Ishikawa (cell line): ENCODE results near the gene PCDH9.

Experiments used
- CREB1 ChIP-seq: IDR thresholded peaks from 2 replicates; pipeline ENCODE4 v1.6.1; 2012; ENCODE audit warnings: low read depth
- EGR1 ChIP-seq: IDR thresholded peaks from 2 replicates; pipeline ENCODE4 v1.6.1; 2012
- EP300 ChIP-seq: IDR thresholded peaks from 2 replicates; pipeline ENCODE4 v1.6.1; 2012; ENCODE audit warnings: borderline replicate concordance
- FOXM1 ChIP-seq: IDR thresholded peaks from 2 replicates; pipeline ENCODE4 v1.6.1; 2012; ENCODE audit warnings: low read depth, borderline replicate concordance
- YY1 ChIP-seq: IDR thresholded peaks from 2 replicates; pipeline ENCODE4 v1.6.1; 2012; ENCODE audit warnings: low read depth
- TF ChIP-seq, protein P1 (sequence below): IDR thresholded peaks from 2 replicates; pipeline ENCODE4 v1.6.1; 2012; ENCODE audit warnings: low read depth, mild to moderate bottlenecking
- TF ChIP-seq, protein P2 (sequence below): IDR thresholded peaks from 2 replicates; pipeline ENCODE4 v1.6.1; 2012

DNA sequence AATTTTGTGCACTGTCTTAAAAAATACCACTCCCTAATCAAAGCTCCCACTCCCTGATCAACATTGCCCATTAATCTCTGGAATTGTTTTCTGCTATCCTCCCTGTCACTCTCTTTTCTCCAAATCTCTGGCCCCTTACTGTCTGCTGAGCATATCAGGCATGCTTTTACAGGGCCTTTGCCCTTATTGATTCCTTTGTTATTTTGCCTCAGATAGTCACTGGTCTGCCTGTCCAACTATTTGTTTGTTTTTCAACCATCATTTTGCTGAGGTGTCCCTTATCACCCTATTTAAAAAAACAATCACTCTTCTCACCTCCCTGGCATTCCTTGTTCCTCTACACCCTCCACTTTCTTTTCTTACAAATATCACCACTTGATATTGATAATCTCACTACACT, 153.0 kb downstream of the PCDH9 start:
- TF ChIP-seq, protein P1, sequence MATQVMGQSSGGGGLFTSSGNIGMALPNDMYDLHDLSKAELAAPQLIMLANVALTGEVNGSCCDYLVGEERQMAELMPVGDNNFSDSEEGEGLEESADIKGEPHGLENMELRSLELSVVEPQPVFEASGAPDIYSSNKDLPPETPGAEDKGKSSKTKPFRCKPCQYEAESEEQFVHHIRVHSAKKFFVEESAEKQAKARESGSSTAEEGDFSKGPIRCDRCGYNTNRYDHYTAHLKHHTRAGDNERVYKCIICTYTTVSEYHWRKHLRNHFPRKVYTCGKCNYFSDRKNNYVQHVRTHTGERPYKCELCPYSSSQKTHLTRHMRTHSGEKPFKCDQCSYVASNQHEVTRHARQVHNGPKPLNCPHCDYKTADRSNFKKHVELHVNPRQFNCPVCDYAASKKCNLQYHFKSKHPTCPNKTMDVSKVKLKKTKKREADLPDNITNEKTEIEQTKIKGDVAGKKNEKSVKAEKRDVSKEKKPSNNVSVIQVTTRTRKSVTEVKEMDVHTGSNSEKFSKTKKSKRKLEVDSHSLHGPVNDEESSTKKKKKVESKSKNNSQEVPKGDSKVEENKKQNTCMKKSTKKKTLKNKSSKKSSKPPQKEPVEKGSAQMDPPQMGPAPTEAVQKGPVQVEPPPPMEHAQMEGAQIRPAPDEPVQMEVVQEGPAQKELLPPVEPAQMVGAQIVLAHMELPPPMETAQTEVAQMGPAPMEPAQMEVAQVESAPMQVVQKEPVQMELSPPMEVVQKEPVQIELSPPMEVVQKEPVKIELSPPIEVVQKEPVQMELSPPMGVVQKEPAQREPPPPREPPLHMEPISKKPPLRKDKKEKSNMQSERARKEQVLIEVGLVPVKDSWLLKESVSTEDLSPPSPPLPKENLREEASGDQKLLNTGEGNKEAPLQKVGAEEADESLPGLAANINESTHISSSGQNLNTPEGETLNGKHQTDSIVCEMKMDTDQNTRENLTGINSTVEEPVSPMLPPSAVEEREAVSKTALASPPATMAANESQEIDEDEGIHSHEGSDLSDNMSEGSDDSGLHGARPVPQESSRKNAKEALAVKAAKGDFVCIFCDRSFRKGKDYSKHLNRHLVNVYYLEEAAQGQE: no peak
- TF ChIP-seq CREB1: no peak
- TF ChIP-seq, protein P2, sequence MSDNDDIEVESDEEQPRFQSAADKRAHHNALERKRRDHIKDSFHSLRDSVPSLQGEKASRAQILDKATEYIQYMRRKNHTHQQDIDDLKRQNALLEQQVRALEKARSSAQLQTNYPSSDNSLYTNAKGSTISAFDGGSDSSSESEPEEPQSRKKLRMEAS: no peak
- no peak for TF ChIP-seq FOXM1
- TF ChIP-seq EGR1: no peak
- no peak for TF ChIP-seq YY1
- TF ChIP-seq EP300: no peak
